ENCODE data around the gene RNU5B-1.

GRCh38 chr15:65307978-65308377, 3.5 kb downstream of the RNU5B-1 start:
- TF ChIP-seq CTCF (IDR thresholded peaks at IDR 0.05) (no peak), POLR2A (IDR thresholded peaks at IDR 0.05) (no peak)

Data from thyroid gland (tissue), 4 donors.